DOHH2 (cell line): Measurements from ENCODE around the gene SAA2.
"Not testable (repeated sequence)": the region's sequence is repeated elsewhere in the genome, so short reads cannot be mapped to it uniquely, and the experiment has no call there.

Experiments
- H3F3A ChIP-seq: fragments of 200-600 bp; sonication (generic), shearing (Covaris generic); 2 replicates; pipeline ENCODE4 v1.6.0; 2016; ENCODE audit warnings: antibody characterized with exemption, mild to moderate bottlenecking; ENCODE audit not compliant: control insufficient read depth, insufficient read depth
- H3K27ac ChIP-seq: fragments of 200-600 bp; sonication (generic); 2 replicates; pipeline ENCODE4 v1.5.1; 2014; ENCODE audit warnings: low read depth, mild to moderate bottlenecking, low read length, moderate library complexity
- H3K27me3 ChIP-seq: fragments of 200-600 bp; sonication (generic); 2 replicates; pipeline ENCODE4 v1.6.1; 2014; ENCODE audit warnings: mild to moderate bottlenecking, low read length, mixed read lengths; ENCODE audit not compliant: control insufficient read depth
- H3K36me3 ChIP-seq: fragments of 200-600 bp; sonication (generic); 2 replicates; pipeline ENCODE4 v1.6.1; 2014; ENCODE audit warnings: mild to moderate bottlenecking, low read length, moderate library complexity, mixed read lengths; ENCODE audit not compliant: control insufficient read depth
- H3K4me1 ChIP-seq: fragments of 200-600 bp; sonication (generic); 2 replicates; pipeline ENCODE4 v1.6.1; 2014; ENCODE audit warnings: mild to moderate bottlenecking, low read length, mixed read lengths; ENCODE audit not compliant: control insufficient read depth
- H3K4me2 ChIP-seq: fragments of 200-600 bp; sonication (generic); 2 replicates; pipeline ENCODE4 v1.6.0; 2014; ENCODE audit warnings: mild to moderate bottlenecking, low read length, moderate library complexity
- H3K4me3 ChIP-seq: fragments of 200-600 bp; sonication (generic); 2 replicates; pipeline ENCODE4 v1.5.1; 2014; ENCODE audit warnings: mild to moderate bottlenecking, low read length, mixed read lengths
- H3K79me2 ChIP-seq: fragments of 200-600 bp; sonication (generic); 2 replicates; pipeline ENCODE4 v1.6.1; 2014; ENCODE audit warnings: mild to moderate bottlenecking, low read length, mixed read lengths; ENCODE audit not compliant: control insufficient read depth
- H3K9me2 ChIP-seq: fragments of 200-600 bp; sonication (generic); replicated peaks from 2 replicates; pipeline ENCODE4 v1.6.1; 2014; ENCODE audit warnings: mild to moderate bottlenecking, low read length, mixed read lengths; ENCODE audit not compliant: control insufficient read depth
- H3K9me3 ChIP-seq: fragments of 200-600 bp; sonication (generic); 2 replicates; pipeline ENCODE4 v1.6.1; 2014; ENCODE audit warnings: antibody characterized with exemption, low read length, mixed read lengths; ENCODE audit not compliant: control insufficient read depth, insufficient read depth
- H4K20me1 ChIP-seq: fragments of 200-600 bp; sonication (generic); 2 replicates; pipeline ENCODE4 v1.6.0; 2014; ENCODE audit warnings: low read depth, mild to moderate bottlenecking, antibody characterized with exemption, low read length, moderate library complexity; ENCODE audit not compliant: control insufficient read depth, insufficient read depth
- EZH2phosphoT487 ChIP-seq: fragments of 200-600 bp; sonication (generic); IDR thresholded peaks from 2 replicates; pipeline ENCODE4 v1.6.1; 2017; ENCODE audit warnings: borderline replicate concordance, mild to moderate bottlenecking, antibody characterized with exemption, low read length, moderate library complexity, mixed read lengths
- TF ChIP-seq, protein P1 (sequence below): fragments of 200-600 bp; sonication (generic); IDR thresholded peaks from one replicate; pipeline ENCODE4 v1.5.1; 2014; ENCODE audit warnings: antibody characterized with exemption, mild to moderate bottlenecking, low read depth, low read length; ENCODE audit not compliant: poor library complexity, severe bottlenecking

The SAA2 gene

DNA sequence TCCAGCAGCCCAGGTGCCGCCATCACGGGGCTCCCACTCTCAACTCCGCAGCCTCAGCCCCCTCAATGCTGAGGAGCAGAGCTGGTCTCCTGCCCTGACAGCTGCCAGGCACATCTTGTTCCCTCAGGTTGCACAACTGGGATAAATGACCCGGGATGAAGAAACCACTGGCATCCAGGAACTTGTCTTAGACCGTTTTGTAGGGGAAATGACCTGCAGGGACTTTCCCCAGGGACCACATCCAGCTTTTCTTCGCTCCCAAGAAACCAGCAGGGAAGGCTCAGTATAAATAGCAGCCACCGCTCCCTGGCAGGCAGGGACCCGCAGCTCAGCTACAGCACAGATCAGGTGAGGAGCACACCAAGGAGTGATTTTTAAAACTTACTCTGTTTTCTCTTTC lies 17.5 kb upstream of the SAA2 start, which contains the start of gene SAA1:
Gene SAA1 (plus strand): TSS at position 316 of the 400 bp plus-strand sequence. CDS start 624 bp downstream, outside the sequence.
- TF ChIP-seq, protein P1, sequence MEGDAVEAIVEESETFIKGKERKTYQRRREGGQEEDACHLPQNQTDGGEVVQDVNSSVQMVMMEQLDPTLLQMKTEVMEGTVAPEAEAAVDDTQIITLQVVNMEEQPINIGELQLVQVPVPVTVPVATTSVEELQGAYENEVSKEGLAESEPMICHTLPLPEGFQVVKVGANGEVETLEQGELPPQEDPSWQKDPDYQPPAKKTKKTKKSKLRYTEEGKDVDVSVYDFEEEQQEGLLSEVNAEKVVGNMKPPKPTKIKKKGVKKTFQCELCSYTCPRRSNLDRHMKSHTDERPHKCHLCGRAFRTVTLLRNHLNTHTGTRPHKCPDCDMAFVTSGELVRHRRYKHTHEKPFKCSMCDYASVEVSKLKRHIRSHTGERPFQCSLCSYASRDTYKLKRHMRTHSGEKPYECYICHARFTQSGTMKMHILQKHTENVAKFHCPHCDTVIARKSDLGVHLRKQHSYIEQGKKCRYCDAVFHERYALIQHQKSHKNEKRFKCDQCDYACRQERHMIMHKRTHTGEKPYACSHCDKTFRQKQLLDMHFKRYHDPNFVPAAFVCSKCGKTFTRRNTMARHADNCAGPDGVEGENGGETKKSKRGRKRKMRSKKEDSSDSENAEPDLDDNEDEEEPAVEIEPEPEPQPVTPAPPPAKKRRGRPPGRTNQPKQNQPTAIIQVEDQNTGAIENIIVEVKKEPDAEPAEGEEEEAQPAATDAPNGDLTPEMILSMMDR: no peak
- no peak for TF ChIP-seq EZH2phosphoT487
- H3K4me2 ChIP-seq: no peak within 1 kb of the TSS
- no peaks in the 10 kb centered on the region for H3K9me2 ChIP-seq
- no peaks in the 10 kb centered on the region for H3K9me3 ChIP-seq
- peaks cover 17% of the 10 kb centered on the region for H3K27me3 ChIP-seq
- H3K4me1 ChIP-seq: no peaks in the 10 kb centered on the region
- H3K36me3 ChIP-seq: no peaks in the 10 kb centered on the region
- H3F3A ChIP-seq: no peaks in the 10 kb centered on the region
- H3K79me2 ChIP-seq: no peaks in the 10 kb centered on the region
- H4K20me1 ChIP-seq: no peaks in the 10 kb centered on the region
- H3K27ac ChIP-seq: no peak within 1 kb of the TSS
- no peak within 1 kb of the TSS for H3K4me3 ChIP-seq

DNA sequence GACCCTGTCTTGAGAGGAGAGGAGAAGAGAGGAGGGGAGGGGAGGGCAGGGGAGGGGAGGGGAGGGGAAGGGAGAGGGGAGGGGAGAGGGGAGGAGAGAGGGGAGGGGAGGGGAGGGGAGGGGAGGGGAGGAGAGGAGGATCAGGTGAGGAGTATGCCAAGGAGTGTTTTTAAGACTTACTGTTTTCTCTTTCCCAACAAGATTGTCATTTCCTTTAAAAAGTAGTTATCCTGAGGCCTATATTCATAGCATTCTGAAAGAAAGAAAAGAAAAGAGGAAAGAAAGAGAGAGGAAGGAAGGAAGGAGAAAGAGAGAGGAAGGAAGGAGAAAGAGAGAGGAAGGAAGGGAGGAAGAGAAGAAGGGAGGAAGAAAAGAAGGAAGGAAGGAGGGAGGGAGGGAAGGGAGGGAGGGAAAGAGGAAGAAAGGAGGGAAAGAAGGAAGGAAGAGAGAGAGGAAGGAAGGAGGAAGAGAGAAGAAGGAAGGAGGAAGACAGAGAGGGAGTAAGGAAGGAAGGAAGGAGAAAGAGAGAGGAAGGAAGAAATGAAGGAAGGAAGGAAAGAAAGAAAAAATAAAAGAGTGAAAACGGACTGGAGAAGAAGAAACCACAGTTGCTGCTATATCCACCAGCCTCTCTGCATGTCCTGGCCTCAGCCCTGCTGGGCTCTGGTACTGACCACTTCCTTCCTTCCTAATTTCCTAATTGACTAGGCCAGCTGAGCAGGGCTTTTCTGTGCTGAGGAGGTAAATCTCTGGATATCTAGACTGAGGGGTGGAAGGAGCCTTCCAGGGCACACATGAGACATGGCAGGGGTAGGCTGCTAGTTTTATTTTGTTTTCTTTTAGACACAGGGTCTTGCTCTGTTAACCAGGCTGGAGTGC lies 16.4 kb upstream of the SAA2 start:
- H3K9me2 ChIP-seq: no peaks in the 10 kb centered on the region
- no peaks in the 10 kb centered on the region for H3K9me3 ChIP-seq
- no peak overlapping the region for H3K4me3 ChIP-seq
- no peaks in the 10 kb centered on the region for H3K79me2 ChIP-seq
- H3K27ac ChIP-seq: no peak overlapping the region
- TF ChIP-seq, protein P1: no peak
- TF ChIP-seq EZH2phosphoT487: no peak
- H3K4me1 ChIP-seq: no peaks in the 10 kb centered on the region
- H3K4me2 ChIP-seq: no peak overlapping the region
- H4K20me1 ChIP-seq: no peaks in the 10 kb centered on the region
- no peaks in the 10 kb centered on the region for H3F3A ChIP-seq
- peaks cover 17% of the 10 kb centered on the region for H3K27me3 ChIP-seq
- H3K36me3 ChIP-seq: no peaks in the 10 kb centered on the region

DNA sequence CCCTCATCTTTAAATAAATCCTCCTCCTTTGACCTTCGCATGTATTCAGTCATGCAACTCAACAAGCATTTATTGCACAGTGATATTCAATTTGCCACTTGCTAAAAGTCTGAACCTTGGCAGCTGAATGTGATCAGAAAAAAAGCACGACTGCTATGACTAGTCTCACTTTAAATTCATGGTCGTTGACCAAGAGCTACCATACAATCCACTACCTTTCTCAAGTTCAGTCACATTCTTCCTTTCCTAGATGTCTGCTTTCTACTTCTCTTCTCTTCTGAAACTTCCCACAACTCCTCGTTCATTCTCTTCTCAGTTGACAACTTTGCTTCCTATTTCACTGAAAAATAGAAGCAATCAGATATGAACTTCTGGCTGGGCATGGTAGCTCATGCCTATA lies 15.6 kb upstream of the SAA2 start:
- no peak overlapping the region for H3K4me2 ChIP-seq
- H3K9me3 ChIP-seq: no peaks in the 10 kb centered on the region
- H3K9me2 ChIP-seq: no peaks in the 10 kb centered on the region
- H3K79me2 ChIP-seq: no peaks in the 10 kb centered on the region
- no peak overlapping the region for H3K27ac ChIP-seq
- H3K27me3 ChIP-seq: peaks cover 23% of the 10 kb centered on the region
- H3K36me3 ChIP-seq: no peaks in the 10 kb centered on the region
- TF ChIP-seq, protein P1: no peak
- TF ChIP-seq EZH2phosphoT487: no peak
- H3K4me1 ChIP-seq: no peaks in the 10 kb centered on the region
- no peak overlapping the region for H3K4me3 ChIP-seq
- H4K20me1 ChIP-seq: no peaks in the 10 kb centered on the region
- H3F3A ChIP-seq: no peaks in the 10 kb centered on the region

DNA sequence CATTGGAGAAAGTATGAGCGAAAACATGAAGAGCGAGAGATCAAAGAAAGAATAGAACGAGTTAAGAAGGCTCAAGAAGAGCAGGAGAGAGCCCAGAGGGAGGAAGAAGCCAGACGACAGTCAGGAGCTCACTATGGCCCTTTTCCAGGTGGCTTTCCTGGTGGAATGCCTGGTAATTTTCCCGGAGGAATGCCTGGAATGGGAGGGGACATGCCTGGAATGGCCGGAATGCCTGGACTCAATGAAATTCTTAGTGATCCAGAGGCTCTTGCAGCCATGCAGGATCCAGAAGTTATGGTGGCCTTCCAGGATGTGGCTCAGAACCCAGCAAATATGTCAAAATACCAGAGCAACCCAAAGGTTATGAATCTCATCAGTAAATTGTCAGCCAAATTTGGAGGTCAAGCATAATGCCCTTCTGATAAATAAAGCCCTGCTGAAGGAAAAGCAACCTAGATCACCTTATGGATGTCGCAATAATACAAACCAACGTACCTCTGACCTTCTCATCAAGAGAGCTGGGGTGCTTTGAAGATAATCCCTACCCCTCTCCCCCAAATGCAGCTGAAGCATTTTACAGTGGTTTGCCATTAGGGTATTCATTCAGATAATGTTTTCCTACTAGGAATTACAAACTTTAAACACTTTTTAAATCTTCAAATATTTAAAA lies 14.3 kb upstream of the SAA2 start:
- not testable (repeated sequence) for H3F3A ChIP-seq, H3K9me2 ChIP-seq, H3K9me3 ChIP-seq, H3K36me3 ChIP-seq, H4K20me1 ChIP-seq, H3K4me1 ChIP-seq, H3K79me2 ChIP-seq, H3K4me2 ChIP-seq, H3K27ac ChIP-seq, H3K4me3 ChIP-seq
- peaks cover 23% of the 10 kb centered on the region for H3K27me3 ChIP-seq
